Panc1 (cell line): ENCODE measurements around the gene SLC11A2.

Experiments
- POLR2AphosphoS5 ChIP-seq: IDR thresholded peaks from 2 replicates; pipeline ENCODE4 v1.6.1; 2012; ENCODE audit warnings: mild to moderate bottlenecking, low read depth, low read length, moderate library complexity
- SIN3A ChIP-seq: IDR thresholded peaks from 2 replicates; pipeline ENCODE4 v1.6.1; 2012; ENCODE audit warnings: low read depth, mild to moderate bottlenecking, low read length, moderate library complexity, borderline replicate concordance; ENCODE audit not compliant: insufficient read depth
- TF ChIP-seq, protein P1 (sequence below): fragments of 450-650 bp; IDR thresholded peaks from 2 replicates; pipeline ENCODE4 v1.5.1; 2017; ENCODE audit warnings: mild to moderate bottlenecking

DNA sequence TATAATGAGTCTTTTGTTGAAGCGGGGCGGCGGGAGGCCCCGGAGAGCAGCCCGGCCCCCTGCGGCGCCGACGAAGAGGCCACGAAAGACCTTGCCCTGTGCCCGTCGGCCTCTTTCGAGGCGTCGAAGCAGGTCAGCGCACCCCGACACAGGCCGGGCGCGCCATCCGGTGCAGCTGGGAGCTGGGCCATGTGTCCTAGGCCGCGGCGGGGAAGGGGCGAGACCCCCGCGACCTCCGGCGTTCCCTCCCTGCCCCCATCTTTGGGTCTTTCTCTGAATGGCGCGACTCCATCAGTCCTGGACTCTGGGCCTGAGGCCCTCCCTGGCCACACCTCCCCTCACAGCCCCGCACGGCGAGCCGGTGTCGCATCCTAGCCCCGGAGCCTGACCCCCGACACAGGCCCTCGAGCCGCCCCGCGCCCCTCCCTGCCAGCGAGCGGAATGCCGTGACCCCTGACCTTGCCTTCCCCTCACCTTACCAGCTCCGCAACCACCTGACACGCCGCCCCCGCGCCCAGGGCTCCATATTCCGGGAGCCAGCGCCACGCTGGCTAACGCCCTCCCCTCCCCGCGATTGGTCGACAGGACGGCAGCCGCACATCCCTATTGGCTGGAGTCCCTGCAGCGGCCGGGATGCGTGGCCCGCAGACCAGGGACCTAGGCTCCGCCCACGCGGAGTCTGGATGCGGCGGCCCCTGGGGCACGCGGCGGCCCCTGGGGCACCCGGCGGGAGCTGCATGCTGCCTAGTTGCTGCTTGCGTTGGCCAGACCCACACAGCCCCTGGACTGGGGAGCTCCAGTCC, at the start of gene SLC11A2:
- TF ChIP-seq, protein P1, sequence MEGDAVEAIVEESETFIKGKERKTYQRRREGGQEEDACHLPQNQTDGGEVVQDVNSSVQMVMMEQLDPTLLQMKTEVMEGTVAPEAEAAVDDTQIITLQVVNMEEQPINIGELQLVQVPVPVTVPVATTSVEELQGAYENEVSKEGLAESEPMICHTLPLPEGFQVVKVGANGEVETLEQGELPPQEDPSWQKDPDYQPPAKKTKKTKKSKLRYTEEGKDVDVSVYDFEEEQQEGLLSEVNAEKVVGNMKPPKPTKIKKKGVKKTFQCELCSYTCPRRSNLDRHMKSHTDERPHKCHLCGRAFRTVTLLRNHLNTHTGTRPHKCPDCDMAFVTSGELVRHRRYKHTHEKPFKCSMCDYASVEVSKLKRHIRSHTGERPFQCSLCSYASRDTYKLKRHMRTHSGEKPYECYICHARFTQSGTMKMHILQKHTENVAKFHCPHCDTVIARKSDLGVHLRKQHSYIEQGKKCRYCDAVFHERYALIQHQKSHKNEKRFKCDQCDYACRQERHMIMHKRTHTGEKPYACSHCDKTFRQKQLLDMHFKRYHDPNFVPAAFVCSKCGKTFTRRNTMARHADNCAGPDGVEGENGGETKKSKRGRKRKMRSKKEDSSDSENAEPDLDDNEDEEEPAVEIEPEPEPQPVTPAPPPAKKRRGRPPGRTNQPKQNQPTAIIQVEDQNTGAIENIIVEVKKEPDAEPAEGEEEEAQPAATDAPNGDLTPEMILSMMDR = no peak
- peak; percentile 78 for TF ChIP-seq POLR2AphosphoS5
- TF ChIP-seq SIN3A = 0 out of 2 replicates have a peak, but pooled peaks have one; percentile 18
